ENCODE measurements around the gene NDUFS3. TPM values are rescaled to one million over a fixed set of nuclear protein-coding genes. Genes with fewer than 3 reads are reported as not detected.

Gene NDUFS3
- total RNA-seq, 5 donors from 2014 or later (not counting 1 experiment from before 2014, with no cell fraction given), result 69.1 to 105 (median 76.1) TPM

DNA sequence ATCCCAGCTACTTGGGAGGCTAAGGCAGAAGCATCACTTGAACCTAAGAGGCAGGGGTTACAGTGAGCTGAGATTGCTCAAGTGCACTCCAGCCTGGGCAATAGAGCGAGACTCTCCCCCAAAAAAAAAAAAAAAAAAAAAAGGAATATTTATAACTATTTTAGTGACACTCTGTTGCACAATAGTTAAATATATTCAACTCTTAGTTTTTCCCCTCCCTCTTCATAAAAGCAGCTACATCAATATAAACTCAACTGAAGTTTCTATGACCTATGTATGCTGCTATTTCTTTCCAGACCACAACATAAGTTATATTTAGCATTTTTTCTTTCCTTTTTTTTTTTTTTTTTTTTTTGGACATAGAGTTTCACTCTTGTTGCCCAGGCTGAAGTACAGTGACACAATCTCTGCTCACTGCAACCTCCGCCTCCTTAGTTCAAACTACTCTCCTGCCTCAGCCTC, 45.2 kb upstream of the NDUFS3 start:
- DNase-seq (no peak), ATAC-seq (replicated peaks in 1 of 4) (no peak)
- H3K36me3 Mint-ChIP-seq, result peaks cover 12% of the 10 kb centered on the region
- peaks cover 0 to 13% of the 10 kb centered on the region in 2 donors for H3K36me3 ChIP-seq (ENCODE audit: control insufficient read depth in 2 of 2, extremely low read depth in 1 of 2, insufficient read depth in 1 of 2, low read length in 1 of 2)
- H3K4me3 ChIP-seq (ENCODE audit: control insufficient read depth in 1 of 2, extremely low read depth in 1 of 2, low read length in 1 of 2), result no peak overlapping the region
- H3K27ac Mint-ChIP-seq, result no peak overlapping the region
- H3K4me1 Mint-ChIP-seq, result peaks cover 39 to 61% (median 53%) of the 10 kb centered on the region in 3 donors
- CTCF ChIA-PET, result interaction anchor here (0.6 to 0.7 kb wide), 2 partner anchors 41 to 159 kb away, joined by 3 to 8 read pairs; no protein-coding TSS in a partner anchor
- H3K4me3 Mint-ChIP-seq, result no peak overlapping the region
- H3K9me3 ChIP-seq, result no peaks in the 10 kb centered on the region
- POLR2A ChIA-PET, result interaction anchor here in 1 of 2 donors (1.0 kb wide), 1 partner anchor 27 kb away, joined by 3 read pairs; no protein-coding TSS in a partner anchor
- no peaks in the 10 kb centered on the region for H3K27me3 ChIP-seq (replicated peaks in 1 of 2; ENCODE audit: control insufficient read depth in 2 of 2, extremely low read depth in 1 of 2, insufficient read depth in 2 of 2, low read length in 1 of 2)
- WGBS (ENCODE audit: insufficient coverage), result no CpG with 5 or more reads among the region's 2 CpGs
- no peak overlapping the region for H3K27ac ChIP-seq (ENCODE audit: low read length)
- no peaks in the 10 kb centered on the region for H3K27me3 Mint-ChIP-seq
- peaks cover 0 to under 1% (median 0%) of the 10 kb centered on the region in 3 donors for H3K9me3 Mint-ChIP-seq
- peaks cover 0 to 37% of the 10 kb centered on the region in 2 experiments for H3K4me1 ChIP-seq (ENCODE audit: control insufficient read depth in 1 of 2, extremely low read depth in 1 of 2, insufficient read depth in 2 of 2, low read length in 2 of 2)

DNA sequence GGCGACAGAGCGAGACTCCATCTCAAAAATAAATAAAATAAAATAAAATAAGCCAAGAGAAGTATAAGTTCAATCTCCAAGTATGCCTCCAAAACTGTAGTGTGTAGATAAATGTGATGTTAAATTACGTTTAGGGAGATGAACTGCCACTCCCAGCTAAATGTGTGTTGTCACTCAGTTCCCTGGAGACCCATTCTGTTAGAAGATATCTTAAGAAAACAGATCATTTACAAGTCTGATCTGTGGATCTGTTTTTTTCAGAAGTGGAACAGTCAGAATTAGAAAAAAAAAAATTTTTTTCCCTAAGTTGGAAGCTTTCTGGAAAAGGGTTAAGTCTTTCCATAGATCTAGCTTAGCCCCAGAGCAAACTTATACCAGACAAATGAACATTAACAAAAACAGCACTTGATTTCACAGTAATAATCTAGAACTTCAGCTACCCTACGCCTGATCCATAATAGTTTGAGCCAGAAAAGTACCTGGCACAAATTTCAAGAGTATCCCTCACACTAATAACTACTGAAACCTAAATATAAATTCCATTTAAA, 44.1 kb upstream of the NDUFS3 start:
- H3K4me1 ChIP-seq (ENCODE audit: control insufficient read depth in 1 of 2, extremely low read depth in 1 of 2, insufficient read depth in 2 of 2, low read length in 2 of 2), result peaks cover 2 to 39% of the 10 kb centered on the region in 2 experiments
- POLR2A ChIA-PET, result interaction anchor here (0.6 to 1.0 kb wide), 3 partner anchors 28 to 44 kb away, joined by 3 read pairs; partner anchors contain the start of genes KBTBD4 (in 1 of the 2) and NDUFS3 (in 1 of the 2)
- H3K27ac Mint-ChIP-seq, result peak overlapping the region in 1 of 2 donors; percentile 39
- no peaks in the 10 kb centered on the region for H3K27me3 Mint-ChIP-seq
- peaks cover 0 to 10% of the 10 kb centered on the region in 2 donors for H3K36me3 ChIP-seq (ENCODE audit: control insufficient read depth in 2 of 2, extremely low read depth in 1 of 2, insufficient read depth in 1 of 2, low read length in 1 of 2)
- ATAC-seq (replicated peaks in 1 of 4) (no peak), DNase-seq (no peak)
- peaks cover 13% of the 10 kb centered on the region for H3K36me3 Mint-ChIP-seq
- CTCF ChIA-PET, result interaction anchor here in 1 of 2 donors (0.6 kb wide), 2 partner anchors 372 to 459 kb away, joined by 6 to 9 read pairs; no protein-coding TSS in a partner anchor
- H3K9me3 Mint-ChIP-seq, result peaks cover 0 to 3% (median 0%) of the 10 kb centered on the region in 3 donors
- no peaks in the 10 kb centered on the region for H3K27me3 ChIP-seq (replicated peaks in 1 of 2; ENCODE audit: control insufficient read depth in 2 of 2, extremely low read depth in 1 of 2, insufficient read depth in 2 of 2, low read length in 1 of 2)
- H3K4me1 Mint-ChIP-seq, result peaks cover 45 to 69% (median 60%) of the 10 kb centered on the region in 3 donors
- H3K4me3 ChIP-seq (ENCODE audit: control insufficient read depth in 1 of 2, extremely low read depth in 1 of 2, low read length in 1 of 2), result no peak overlapping the region
- H3K4me3 Mint-ChIP-seq, result no peak overlapping the region
- H3K9me3 ChIP-seq, result no peaks in the 10 kb centered on the region
- no peak overlapping the region for H3K27ac ChIP-seq (ENCODE audit: low read length)
- WGBS (ENCODE audit: insufficient coverage), result 67% methylated on average over 1 of the region's 4 CpGs

DNA sequence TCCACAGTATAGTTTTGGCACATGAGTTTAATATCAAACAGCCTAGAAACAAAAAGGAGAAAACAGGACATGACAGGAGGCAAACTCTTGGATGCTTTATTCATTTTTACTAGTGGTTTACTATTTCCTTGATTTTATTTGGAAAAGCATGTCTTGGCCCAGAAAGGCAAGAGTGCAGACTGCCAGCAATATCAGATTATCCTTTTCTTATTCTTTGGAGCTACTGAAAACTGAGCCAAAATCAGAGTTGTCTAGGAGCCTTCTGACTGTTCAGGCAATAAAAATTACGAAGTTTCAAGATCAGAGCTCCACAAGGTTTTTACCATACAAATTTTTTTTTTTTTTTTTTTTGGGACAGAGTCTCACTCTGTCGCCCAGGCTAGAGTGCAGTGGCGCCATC, 42.0 kb upstream of the NDUFS3 start:
- Mint-ChIP-seq H3K4me3 (no peak overlapping the region), H3K4me1 (peaks cover 53 to 72% (median 65%) of the 10 kb centered on the region in 3 donors), H3K9me3 (peaks cover 0 to 3% (median 0%) of the 10 kb centered on the region in 3 donors), H3K36me3 (peaks cover 13% of the 10 kb centered on the region), H3K27ac (no peak overlapping the region), H3K27me3 (no peaks in the 10 kb centered on the region)
- ChIA-PET CTCF (interaction anchor here in 1 of 2 donors (0.7 kb wide), 1 partner anchor 10 kb away, joined by 7 read pairs; no protein-coding TSS in a partner anchor), POLR2A (interaction anchor here in 1 of 2 donors (0.6 to 0.7 kb wide), 3 partner anchors 25 to 1512 kb away, joined by 4 to 5 read pairs (median 4); no protein-coding TSS in a partner anchor)
- DNase-seq (no peak), ATAC-seq (replicated peaks in 1 of 4) (no peak)
- Histone ChIP-seq H3K27me3 (replicated peaks in 1 of 2; ENCODE audit: control insufficient read depth in 2 of 2, extremely low read depth in 1 of 2, insufficient read depth in 2 of 2, low read length in 1 of 2) (no peaks in the 10 kb centered on the region), H3K9me3 (no peaks in the 10 kb centered on the region), H3K4me1 (ENCODE audit: control insufficient read depth in 1 of 2, extremely low read depth in 1 of 2, insufficient read depth in 2 of 2, low read length in 2 of 2) (peaks cover 4 to 43% of the 10 kb centered on the region in 2 experiments), H3K36me3 (ENCODE audit: control insufficient read depth in 2 of 2, extremely low read depth in 1 of 2, insufficient read depth in 1 of 2, low read length in 1 of 2) (peaks cover 0 to 7% of the 10 kb centered on the region in 2 donors), H3K4me3 (ENCODE audit: control insufficient read depth in 1 of 2, extremely low read depth in 1 of 2, low read length in 1 of 2) (no peak overlapping the region), H3K27ac (ENCODE audit: low read length) (no peak overlapping the region)
- WGBS (ENCODE audit: insufficient coverage), result 80% methylated on average over 1 of the region's 3 CpGs

DNA sequence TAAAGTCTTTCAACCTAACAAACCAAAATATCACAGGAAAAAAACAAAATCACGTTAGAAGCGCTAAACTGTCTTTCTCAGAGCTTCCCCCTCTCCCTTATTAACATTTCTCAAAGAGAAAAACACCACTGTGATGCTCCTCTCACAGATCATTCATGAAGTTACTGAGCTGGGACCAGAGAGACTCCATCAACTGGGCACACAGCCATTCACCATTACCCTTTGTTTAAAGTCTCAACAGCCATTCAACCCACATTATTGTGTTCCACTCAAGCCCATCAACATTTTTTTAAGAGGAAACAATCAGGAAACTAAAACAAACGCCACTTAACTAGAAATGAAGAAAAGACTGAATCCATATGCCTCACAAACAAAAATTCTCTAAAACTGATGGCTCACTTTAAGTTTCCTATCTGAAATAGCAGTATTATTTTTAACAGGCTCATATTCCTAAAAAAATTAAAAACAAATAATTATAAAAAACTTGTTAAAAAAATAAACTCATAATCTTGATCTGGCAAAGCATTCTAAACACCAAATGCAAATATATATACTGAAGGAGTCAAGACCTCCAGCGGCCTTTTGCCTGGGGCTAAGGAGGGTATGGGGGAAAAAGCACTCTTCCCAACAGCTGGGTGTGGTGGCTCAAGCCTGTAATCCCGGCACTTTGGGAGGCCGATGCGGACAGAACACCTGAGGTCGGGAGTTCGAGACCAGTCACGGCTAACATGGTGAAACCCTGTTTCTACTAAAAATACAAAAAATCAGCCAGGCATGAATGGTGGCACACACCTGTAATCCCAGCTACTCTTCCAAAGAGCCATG, 39.9 kb upstream of the NDUFS3 start:
- DNase-seq, result no peak
- Histone ChIP-seq H3K4me3 (ENCODE audit: control insufficient read depth in 1 of 2, extremely low read depth in 1 of 2, low read length in 1 of 2) (no peak overlapping the region), H3K36me3 (ENCODE audit: control insufficient read depth in 2 of 2, extremely low read depth in 1 of 2, insufficient read depth in 1 of 2, low read length in 1 of 2) (peaks cover 0 to 7% of the 10 kb centered on the region in 2 donors), H3K27me3 (replicated peaks in 1 of 2; ENCODE audit: control insufficient read depth in 2 of 2, extremely low read depth in 1 of 2, insufficient read depth in 2 of 2, low read length in 1 of 2) (no peaks in the 10 kb centered on the region), H3K27ac (ENCODE audit: low read length) (no peak overlapping the region), H3K9me3 (no peaks in the 10 kb centered on the region), H3K4me1 (ENCODE audit: control insufficient read depth in 1 of 2, extremely low read depth in 1 of 2, insufficient read depth in 2 of 2, low read length in 2 of 2) (peaks cover 4 to 49% of the 10 kb centered on the region in 2 experiments)
- 87% methylated on average over 8 of the region's 10 CpGs for WGBS (ENCODE audit: insufficient coverage)
- ATAC-seq (replicated peaks in 1 of 4), result no peak
- Mint-ChIP-seq H3K4me3 (peak overlapping the region in 1 of 3 donors; percentile 53), H3K27me3 (no peaks in the 10 kb centered on the region), H3K36me3 (peaks cover 14% of the 10 kb centered on the region), H3K9me3 (peaks cover 0 to 3% (median 0%) of the 10 kb centered on the region in 3 donors), H3K27ac (peak overlapping the region in 1 of 2 donors; percentile 49), H3K4me1 (peaks cover 54 to 76% (median 69%) of the 10 kb centered on the region in 3 donors)
- ChIA-PET POLR2A (no interaction called here), CTCF (interaction anchor here in 1 of 2 donors (0.7 to 1.5 kb wide), 3 partner anchors 14 to 81 kb away, joined by 3 to 5 read pairs (median 3); no protein-coding TSS in a partner anchor)

DNA sequence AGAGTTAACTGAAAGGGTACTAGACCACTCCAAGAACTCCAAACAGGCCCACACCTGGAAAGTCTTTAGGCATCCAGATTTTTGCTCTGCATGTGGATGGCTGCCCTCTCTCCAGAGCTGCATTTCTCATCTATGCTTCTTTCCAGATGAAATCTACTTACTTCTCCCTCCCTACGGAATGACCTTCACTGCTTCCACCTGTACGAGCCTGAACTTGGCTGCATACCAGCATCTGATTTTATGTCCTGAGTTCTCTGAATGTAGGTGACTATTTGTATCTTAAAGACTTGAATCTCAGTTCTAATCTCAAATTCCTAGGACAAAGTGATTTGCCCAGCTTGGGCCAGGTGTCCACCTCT, 39.2 kb upstream of the NDUFS3 start:
- H3K27ac ChIP-seq (ENCODE audit: low read length), result no peak overlapping the region
- H3K36me3 ChIP-seq (ENCODE audit: control insufficient read depth in 2 of 2, extremely low read depth in 1 of 2, insufficient read depth in 1 of 2, low read length in 1 of 2), result peaks cover 0 to 7% of the 10 kb centered on the region in 2 donors
- ATAC-seq (replicated peaks in 1 of 4), result no peak
- H3K4me3 ChIP-seq (ENCODE audit: control insufficient read depth in 1 of 2, extremely low read depth in 1 of 2, low read length in 1 of 2), result no peak overlapping the region
- peak overlapping the region in 1 of 2 donors; percentile 12 for H3K27ac Mint-ChIP-seq
- H3K4me1 ChIP-seq (ENCODE audit: control insufficient read depth in 1 of 2, extremely low read depth in 1 of 2, insufficient read depth in 2 of 2, low read length in 2 of 2), result peaks cover 4 to 51% of the 10 kb centered on the region in 2 experiments
- POLR2A ChIA-PET, result no interaction called here
- CTCF ChIA-PET, result interaction anchor here in 1 of 2 donors (0.6 to 1.5 kb wide), 4 partner anchors 11 to 171 kb away, joined by 3 to 5 read pairs (median 4); no protein-coding TSS in a partner anchor
- no peaks in the 10 kb centered on the region for H3K9me3 ChIP-seq
- peaks cover 0 to 3% (median 0%) of the 10 kb centered on the region in 3 donors for H3K9me3 Mint-ChIP-seq
- no CpG with 5 or more reads among the region's 2 CpGs for WGBS (ENCODE audit: insufficient coverage)
- no peaks in the 10 kb centered on the region for H3K27me3 Mint-ChIP-seq
- H3K4me3 Mint-ChIP-seq, result peak overlapping the region in 1 of 3 donors; percentile 66
- peaks cover 16% of the 10 kb centered on the region for H3K36me3 Mint-ChIP-seq
- H3K27me3 ChIP-seq (replicated peaks in 1 of 2; ENCODE audit: control insufficient read depth in 2 of 2, extremely low read depth in 1 of 2, insufficient read depth in 2 of 2, low read length in 1 of 2), result no peaks in the 10 kb centered on the region
- peaks cover 61 to 81% (median 75%) of the 10 kb centered on the region in 3 donors for H3K4me1 Mint-ChIP-seq
- DNase-seq, result no peak

DNA sequence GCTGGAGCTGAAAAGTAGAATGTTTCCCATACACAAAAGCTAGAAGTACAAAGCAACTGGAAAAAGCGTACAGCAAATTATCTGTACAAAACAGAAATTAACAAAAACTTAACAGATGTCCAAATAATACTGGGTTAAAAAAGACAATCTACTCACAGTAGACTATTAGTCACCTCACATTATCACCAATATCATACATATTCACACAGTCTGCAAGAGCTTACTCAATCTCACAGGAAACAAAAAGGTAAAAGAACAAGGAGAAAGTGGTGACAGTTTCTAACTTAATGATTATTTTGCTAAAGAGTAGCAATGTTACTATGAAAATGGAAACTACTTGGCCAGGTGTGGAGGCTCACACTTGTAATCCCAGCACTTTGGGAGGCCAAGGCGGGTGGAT, 37.8 kb upstream of the NDUFS3 start:
- Mint-ChIP-seq H3K4me3 (peak overlapping the region; percentile 50 to 66 (median 51)), H3K27me3 (no peaks in the 10 kb centered on the region), H3K27ac (peak overlapping the region; percentile 58 to 73), H3K36me3 (peaks cover 11% of the 10 kb centered on the region), H3K9me3 (peaks cover 0 to 3% (median 0%) of the 10 kb centered on the region in 3 donors), H3K4me1 (peaks cover 59 to 78% (median 74%) of the 10 kb centered on the region in 3 donors)
- 100% methylated on average over 1 of the region's 2 CpGs for WGBS (ENCODE audit: insufficient coverage)
- peaks cover 6 to 55% of the 10 kb centered on the region in 2 experiments for H3K4me1 ChIP-seq (ENCODE audit: control insufficient read depth in 1 of 2, extremely low read depth in 1 of 2, insufficient read depth in 2 of 2, low read length in 2 of 2)
- peaks cover 0 to 3% of the 10 kb centered on the region in 2 donors for H3K36me3 ChIP-seq (ENCODE audit: control insufficient read depth in 2 of 2, extremely low read depth in 1 of 2, insufficient read depth in 1 of 2, low read length in 1 of 2)
- POLR2A ChIA-PET, result interaction anchor here (0.5 to 0.8 kb wide), 3 partner anchors 14 to 87 kb away, joined by 3 to 18 read pairs (median 4); no protein-coding TSS in a partner anchor
- no peaks in the 10 kb centered on the region for H3K9me3 ChIP-seq
- ATAC-seq (replicated peaks in 1 of 4), result no peak
- H3K27ac ChIP-seq (ENCODE audit: low read length), result no peak overlapping the region
- no peak overlapping the region for H3K4me3 ChIP-seq (ENCODE audit: control insufficient read depth in 1 of 2, extremely low read depth in 1 of 2, low read length in 1 of 2)
- H3K27me3 ChIP-seq (replicated peaks in 1 of 2; ENCODE audit: control insufficient read depth in 2 of 2, extremely low read depth in 1 of 2, insufficient read depth in 2 of 2, low read length in 1 of 2), result no peaks in the 10 kb centered on the region
- DNase-seq, result no peak
- CTCF ChIA-PET, result interaction anchor here in 1 of 2 donors (1.6 kb wide), 1 partner anchor 11 kb away, joined by 3 read pairs; no protein-coding TSS in a partner anchor

All from T-cell (primary cell).